ENCODE measurements around the gene HEG1.
"Not testable (repeated sequence)": the region's sequence is repeated elsewhere in the genome, so short reads cannot be mapped to it uniquely, and the experiment has no call there.

Gene HEG1

GRCh38 chr3:125055913-125056745, at the start of gene HEG1:
HEG1 (minus strand) TSS chr3:125055997; CDS start chr3:125055890, 107 bp downstream.
- peak; percentile 34 for DNase-seq (ENCODE audit: low read depth)

DNA sequence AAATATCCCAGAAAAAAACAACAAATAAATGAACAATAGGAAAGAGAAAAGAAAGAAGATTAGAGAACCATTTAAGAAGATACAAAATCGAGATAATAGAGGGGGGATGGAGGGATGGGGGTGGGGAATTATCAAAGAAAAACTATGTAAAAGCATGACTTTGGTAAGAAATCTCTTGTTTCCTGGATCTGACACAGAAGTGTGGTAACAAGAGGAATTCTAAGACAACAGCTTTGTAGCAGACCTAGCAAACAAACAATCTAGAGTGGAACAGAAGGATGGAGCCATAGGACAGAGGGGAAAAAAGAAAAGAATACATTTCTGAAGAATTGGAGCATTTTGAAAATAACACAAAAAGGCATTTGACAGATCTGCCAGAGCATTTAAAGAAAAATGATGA, 49.3 kb upstream of the HEG1 start:
- no peak for DNase-seq (ENCODE audit: low read depth)

DNA sequence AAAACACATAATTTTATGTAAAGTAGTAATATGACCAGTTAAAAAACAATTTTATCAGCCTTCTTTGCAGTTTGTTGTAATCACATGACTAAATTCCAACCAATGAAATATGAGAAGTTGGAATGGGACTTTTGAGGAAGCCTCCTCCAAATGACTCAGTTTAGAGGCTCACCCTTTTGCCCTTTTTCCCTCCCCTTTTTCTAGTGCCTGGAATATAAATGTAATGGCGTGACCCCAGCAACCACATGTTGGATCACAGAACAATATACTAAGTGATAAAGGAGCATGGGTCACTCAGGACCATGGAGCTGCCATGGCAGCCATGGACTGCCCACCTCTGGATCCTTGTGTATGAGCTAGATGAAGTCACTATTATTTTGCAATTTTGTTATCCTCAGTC, 48.8 kb upstream of the HEG1 start:
- DNase-seq (ENCODE audit: low read depth), result no peak

DNA sequence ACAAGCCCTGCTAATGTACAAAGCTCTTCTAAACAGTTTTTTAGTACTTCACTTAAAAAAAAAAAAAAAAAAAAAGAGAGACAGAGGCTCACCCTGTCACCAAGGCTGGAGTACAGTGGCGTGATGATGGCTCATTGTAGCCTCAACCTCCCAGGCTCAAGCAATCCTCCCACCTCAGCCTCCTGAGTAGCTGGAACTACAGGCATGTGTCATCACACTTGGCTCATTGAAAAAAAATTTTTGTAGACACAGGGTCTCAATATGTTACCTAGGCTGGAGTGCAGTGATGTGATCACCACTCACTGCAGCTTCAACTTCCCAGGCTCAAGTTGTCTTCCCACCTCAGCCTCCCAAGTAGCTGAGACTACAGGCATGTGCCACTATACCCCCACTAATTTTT, 47.6 kb upstream of the HEG1 start:
- no peak for DNase-seq (ENCODE audit: low read depth)

DNA sequence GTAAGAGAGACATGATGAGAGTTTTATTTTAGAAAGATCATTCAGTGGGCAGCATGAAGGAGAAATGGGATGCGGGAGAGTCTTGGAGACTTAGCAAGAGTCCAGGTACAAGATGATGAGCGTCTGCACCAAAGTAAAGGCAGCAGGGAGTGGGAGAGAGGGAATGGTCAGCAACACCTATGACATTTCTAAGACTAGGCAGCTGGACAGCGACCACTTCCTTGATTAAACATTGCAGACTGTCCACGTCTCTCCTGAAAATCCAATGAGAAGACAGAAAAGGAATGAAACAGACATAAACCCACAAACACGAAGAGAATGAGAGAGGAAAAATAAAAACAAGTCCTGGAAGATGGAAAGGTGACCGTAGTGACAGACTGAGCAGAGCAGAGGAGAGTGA, 46.7 kb upstream of the HEG1 start:
- no peak for DNase-seq (ENCODE audit: low read depth)

GRCh38 chr3:125098611-125099291, 43.0 kb upstream of the HEG1 start:
- DNase-seq (ENCODE audit: low read depth), result no peak

DNA sequence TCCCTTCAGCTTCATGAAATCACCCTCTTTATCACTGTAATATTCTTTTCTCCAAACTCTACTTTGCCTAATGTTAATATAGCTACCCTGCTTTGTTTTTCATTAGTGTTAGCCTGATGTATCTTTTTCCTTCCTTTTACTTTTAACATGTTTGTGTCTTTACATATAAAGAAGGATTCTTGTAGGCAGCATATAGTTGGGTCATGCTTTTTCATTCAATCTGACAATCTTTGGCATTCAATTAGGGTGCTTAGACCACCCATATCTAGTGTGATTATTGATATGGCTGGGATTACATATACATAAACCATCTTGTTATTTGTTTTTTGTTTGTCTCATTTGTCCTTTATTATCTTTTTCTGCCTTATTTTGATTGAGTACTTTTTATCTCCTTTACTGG, 34.9 kb upstream of the HEG1 start:
- no peak for DNase-seq (ENCODE audit: low read depth)

DNA sequence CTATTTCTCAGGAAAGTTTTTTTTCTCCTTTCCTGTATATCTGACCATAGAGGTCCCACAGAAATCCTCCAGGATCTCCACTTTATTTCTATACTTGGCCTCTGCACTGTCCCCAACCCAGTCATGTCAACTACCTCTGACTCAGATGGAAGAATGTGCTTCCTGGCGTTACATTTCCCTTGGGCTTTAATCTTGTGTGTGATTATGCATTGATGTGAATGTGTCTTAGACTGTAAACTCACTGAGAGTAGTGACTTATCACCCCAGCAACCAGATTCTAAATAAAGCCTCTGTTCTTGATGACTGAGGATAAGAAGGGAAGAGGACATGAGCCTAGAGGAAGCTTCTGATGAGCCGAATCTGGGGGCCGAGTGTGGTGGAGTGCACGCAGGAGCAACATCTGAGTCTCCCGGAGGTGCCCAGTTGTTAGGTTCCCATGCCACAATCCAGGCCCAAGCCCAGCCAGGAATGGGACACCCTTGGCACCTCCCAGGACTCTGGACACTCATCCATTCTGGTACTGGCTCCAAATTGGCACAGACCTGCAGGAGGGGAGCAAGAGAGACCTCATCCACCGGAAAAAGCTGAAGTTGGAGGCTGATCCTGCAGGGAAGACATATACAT, 32.1 kb upstream of the HEG1 start:
- DNase-seq (ENCODE audit: low read depth), result no peak

GRCh38 chr3:125085166-125085565, 29.4 kb upstream of the HEG1 start:
- DNase-seq (ENCODE audit: low read depth), result no peak

DNA sequence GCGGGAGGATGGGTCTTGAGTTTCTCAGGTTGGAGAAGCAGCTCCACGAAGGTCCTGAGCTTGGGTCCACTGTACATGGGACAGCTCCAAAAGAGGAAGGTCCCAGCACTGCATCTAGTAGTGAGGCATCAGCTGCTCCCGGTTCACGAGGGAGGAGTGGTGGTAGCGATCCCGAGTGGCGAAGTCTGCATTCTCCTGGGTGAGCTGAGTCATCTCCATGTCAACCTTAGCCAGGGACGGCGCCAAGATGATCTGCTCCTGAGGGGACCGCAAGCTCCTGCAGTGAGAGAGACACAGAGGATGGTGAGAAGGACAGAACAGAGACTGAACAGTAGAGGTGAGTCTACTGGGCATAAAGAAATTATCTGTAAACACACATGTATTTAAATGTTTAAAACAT, 28.0 kb upstream of the HEG1 start:
- DNase-seq (ENCODE audit: low read depth), result no peak

- DNase-seq (ENCODE audit: low read depth), result not testable (repeated sequence)
Observed at GRCh38 chr3:125082339-125082738, 26.5 kb upstream of the HEG1 start.

GRCh38 chr3:125080077-125080476, 24.3 kb upstream of the HEG1 start:
- DNase-seq (ENCODE audit: low read depth), result no peak

DNA sequence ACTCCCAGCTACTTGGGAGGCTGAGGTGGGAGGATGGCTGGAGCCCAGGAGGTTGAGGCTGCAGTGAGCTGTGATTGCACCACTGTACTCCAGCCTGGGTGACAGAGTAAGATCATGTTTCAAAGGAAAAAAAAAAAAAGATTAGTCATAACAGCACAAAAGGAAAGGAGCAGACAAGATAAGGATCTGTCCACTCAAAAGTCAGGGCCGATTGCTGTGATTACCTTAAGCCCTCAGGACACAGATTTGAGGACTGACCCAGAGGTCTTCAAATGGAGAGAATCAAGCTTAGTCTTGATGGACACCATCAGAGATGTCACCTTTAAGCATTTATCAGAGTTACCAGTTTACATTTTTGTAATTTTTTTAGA, 23.9 kb upstream of the HEG1 start:
- DNase-seq (ENCODE audit: low read depth), result no peak

- no peak for DNase-seq (ENCODE audit: low read depth)
Observed at GRCh38 chr3:125078951-125079674, 23.3 kb upstream of the HEG1 start.

- DNase-seq (ENCODE audit: low read depth), result no peak
Observed at GRCh38 chr3:125077864-125078263, 22.1 kb upstream of the HEG1 start.

- DNase-seq (ENCODE audit: low read depth), result no peak
Observed at GRCh38 chr3:125076464-125076863, 20.7 kb upstream of the HEG1 start.

GRCh38 chr3:125075738-125076137, 19.9 kb upstream of the HEG1 start:
- DNase-seq (ENCODE audit: low read depth), result no peak

DNA sequence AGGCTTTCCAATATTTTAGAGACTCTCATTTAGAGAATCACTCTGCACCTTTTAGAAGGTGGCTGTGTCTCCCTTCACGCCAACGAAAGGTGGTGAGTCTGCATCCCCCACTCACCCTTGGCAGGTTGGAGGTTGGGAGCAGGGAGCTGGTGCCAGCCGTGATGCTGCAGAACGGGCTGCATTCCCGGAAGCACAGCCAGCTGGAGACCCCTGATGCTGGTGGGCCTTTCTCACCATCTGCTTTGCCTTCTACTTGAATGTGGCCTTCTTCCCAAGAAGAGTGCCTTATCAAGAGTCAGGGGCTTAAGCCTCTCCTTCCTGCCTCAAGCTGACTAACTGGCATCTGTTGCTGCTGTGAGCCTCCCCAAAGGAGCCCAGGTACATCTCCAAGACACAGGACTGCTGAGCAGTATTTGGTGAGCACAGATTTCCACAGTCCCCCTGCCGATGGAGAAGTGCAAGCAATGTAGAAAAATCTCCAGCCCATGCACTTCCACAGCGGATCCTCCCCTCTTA, 17.7 kb upstream of the HEG1 start:
- no peak for DNase-seq (ENCODE audit: low read depth)

- no peak for DNase-seq (ENCODE audit: low read depth)
Observed at GRCh38 chr3:125072749-125073389, 17.1 kb upstream of the HEG1 start.

DNA sequence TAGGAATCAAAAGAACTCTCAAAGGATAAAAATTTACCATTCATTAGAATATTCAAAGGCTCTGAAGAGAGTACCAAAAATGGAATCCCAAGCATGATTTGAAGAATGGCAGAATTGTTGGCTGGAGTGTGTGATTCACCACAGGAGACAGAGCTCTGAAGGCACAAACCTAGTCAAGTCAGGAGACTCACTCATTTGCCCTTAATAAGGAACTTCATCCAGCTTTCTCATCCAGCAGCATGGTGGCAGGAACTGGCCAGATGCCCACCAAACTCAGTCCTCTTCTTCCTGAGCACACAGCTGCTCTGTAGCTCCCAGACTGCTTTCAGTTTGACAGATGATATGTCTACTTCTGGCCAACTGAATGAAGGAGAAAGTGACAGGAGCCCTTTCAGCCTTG, 16.5 kb upstream of the HEG1 start:
- no peak for DNase-seq (ENCODE audit: low read depth)

GRCh38 chr3:125069968-125070745, 14.4 kb upstream of the HEG1 start:
- no peak for DNase-seq (ENCODE audit: low read depth)
